KMS-11 (cell line): ENCODE results near the gene TMEM272.

Source experiments
- H2AFZ ChIP-seq: fragments of 200-600 bp; sonication (generic); 2 replicates; pipeline ENCODE4 v1.6.1; 2016; ENCODE audit warnings: antibody characterized with exemption, mixed run types, low read depth
- H3K27ac ChIP-seq: fragments of 200-600 bp; sonication (generic); 2 replicates; pipeline ENCODE4 v1.6.1; 2016; ENCODE audit warnings: mild to moderate bottlenecking, mixed run types
- H3K27me3 ChIP-seq: fragments of 200-600 bp; sonication (generic); 2 replicates; pipeline ENCODE4 v1.6.1; 2017; ENCODE audit warnings: mild to moderate bottlenecking, low read depth, mixed run types, moderate library complexity; ENCODE audit not compliant: insufficient read depth
- H3K36me3 ChIP-seq: fragments of 200-600 bp; sonication (generic); 2 replicates; pipeline ENCODE4 v1.6.1; 2017; ENCODE audit warnings: mild to moderate bottlenecking, mixed run types; ENCODE audit not compliant: insufficient read depth
- H3K4me1 ChIP-seq: fragments of 200-600 bp; sonication (generic); 2 replicates; pipeline ENCODE4 v1.6.1; 2016; ENCODE audit warnings: mild to moderate bottlenecking, low read depth, mixed run types; ENCODE audit not compliant: poor library complexity, severe bottlenecking
- H3K4me2 ChIP-seq: fragments of 200-600 bp; sonication (generic); 2 replicates; pipeline ENCODE4 v1.7.0; 2016; ENCODE audit warnings: mild to moderate bottlenecking, mixed run types
- H3K4me3 ChIP-seq: fragments of 200-600 bp; sonication (generic); IDR thresholded peaks from 2 replicates; pipeline ENCODE4 v1.6.1; 2017; ENCODE audit warnings: low read depth, low read length, mixed read lengths; ENCODE audit not compliant: insufficient read depth
- H3K79me2 ChIP-seq: fragments of 200-600 bp; sonication (generic); 2 replicates; pipeline ENCODE4 v1.6.1; 2016; ENCODE audit warnings: low read depth, mixed run types; ENCODE audit not compliant: insufficient read depth
- H3K9ac ChIP-seq: fragments of 200-600 bp; sonication (generic); 2 replicates; pipeline ENCODE4 v1.6.1; 2016; ENCODE audit warnings: mild to moderate bottlenecking, mixed run types
- H4K20me1 ChIP-seq: fragments of 200-600 bp; sonication (generic); 2 replicates; pipeline ENCODE4 v1.6.1; 2016; ENCODE audit warnings: mild to moderate bottlenecking, mixed run types; ENCODE audit not compliant: insufficient read depth
- TF ChIP-seq, protein P1 (sequence below): fragments of 200-600 bp; sonication (generic); conservative IDR thresholded peaks from 2 replicates; pipeline ENCODE4 v1.6.1; 2017; ENCODE audit warnings: low read depth, mild to moderate bottlenecking, antibody characterized with exemption, low read length, moderate library complexity, mixed read lengths

TMEM272 gene

DNA sequence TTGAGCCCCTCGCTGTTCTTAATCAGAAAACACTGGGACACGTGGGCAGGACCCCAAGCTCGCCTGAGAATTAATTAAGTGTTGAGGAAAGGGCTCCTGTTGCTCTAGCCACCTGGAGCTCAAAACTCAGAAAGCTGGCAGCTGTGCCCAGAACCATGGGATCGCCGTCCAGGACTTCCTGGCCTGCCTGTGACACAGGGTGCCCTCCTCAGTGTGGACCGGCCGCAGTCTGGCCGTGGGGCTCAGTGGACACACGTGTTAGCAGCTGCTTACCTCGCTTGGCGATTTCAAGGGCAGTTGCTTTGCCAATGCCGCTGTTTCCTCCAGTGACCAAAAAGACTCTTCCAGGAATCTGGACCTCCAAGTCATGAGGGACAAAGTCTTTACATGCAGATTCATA lies 45.7 kb downstream of the TMEM272 start:
- Histone ChIP-seq H4K20me1 (no peaks in the 10 kb centered on the region), H3K9ac (no peak overlapping the region), H3K4me3 (no peak overlapping the region), H3K79me2 (no peaks in the 10 kb centered on the region), H3K36me3 (no peaks in the 10 kb centered on the region), H3K4me1 (peaks cover 37% of the 10 kb centered on the region), H3K27ac (no peak overlapping the region), H3K27me3 (no peaks in the 10 kb centered on the region), H2AFZ (no peak overlapping the region), H3K4me2 (no peak overlapping the region)
- TF ChIP-seq, protein P1, sequence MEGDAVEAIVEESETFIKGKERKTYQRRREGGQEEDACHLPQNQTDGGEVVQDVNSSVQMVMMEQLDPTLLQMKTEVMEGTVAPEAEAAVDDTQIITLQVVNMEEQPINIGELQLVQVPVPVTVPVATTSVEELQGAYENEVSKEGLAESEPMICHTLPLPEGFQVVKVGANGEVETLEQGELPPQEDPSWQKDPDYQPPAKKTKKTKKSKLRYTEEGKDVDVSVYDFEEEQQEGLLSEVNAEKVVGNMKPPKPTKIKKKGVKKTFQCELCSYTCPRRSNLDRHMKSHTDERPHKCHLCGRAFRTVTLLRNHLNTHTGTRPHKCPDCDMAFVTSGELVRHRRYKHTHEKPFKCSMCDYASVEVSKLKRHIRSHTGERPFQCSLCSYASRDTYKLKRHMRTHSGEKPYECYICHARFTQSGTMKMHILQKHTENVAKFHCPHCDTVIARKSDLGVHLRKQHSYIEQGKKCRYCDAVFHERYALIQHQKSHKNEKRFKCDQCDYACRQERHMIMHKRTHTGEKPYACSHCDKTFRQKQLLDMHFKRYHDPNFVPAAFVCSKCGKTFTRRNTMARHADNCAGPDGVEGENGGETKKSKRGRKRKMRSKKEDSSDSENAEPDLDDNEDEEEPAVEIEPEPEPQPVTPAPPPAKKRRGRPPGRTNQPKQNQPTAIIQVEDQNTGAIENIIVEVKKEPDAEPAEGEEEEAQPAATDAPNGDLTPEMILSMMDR = no peak

DNA sequence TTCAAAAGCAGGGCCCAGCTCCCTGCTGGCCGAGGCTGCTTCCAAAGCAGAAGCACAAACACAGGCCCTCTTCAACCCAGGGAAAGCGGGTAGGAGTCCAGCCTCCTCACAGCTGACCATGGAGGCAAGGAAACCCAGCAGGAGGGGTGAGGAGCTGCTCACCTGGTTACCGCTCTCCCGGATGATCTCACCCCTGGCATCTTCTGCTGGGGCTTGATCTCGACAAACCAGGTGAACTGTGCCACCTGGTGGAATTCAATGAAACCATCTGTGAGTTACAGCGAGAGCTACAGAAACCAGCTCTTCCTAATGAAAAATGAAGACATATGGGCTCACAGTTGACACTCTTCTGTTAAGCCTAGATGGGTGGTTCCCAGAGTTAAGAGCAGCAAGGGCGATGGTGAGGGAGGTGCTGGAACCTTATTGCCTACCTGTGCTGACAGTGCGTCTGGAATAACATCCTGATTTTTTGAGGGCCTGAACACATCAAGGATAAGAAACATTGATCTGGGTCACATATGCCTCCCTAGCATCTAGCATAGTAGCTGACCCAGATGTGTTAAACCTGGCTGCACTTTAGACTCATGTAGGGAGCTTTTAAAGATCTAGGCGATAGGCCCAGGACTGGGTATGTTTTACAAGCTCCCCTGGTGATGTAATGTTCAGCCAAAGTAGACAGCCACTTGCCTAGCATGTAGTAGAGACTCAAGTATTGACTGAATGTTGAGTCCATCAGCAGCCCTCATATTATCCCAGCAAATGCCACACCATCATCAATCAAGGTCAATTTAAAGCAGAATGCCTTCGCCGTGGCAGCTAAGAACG lies 47.1 kb downstream of the TMEM272 start:
- no peak overlapping the region for H3K27ac ChIP-seq
- peak overlapping the region; percentile 26; the same call in 1 of the 2 replicates for H2AFZ ChIP-seq
- H3K79me2 ChIP-seq = no peaks in the 10 kb centered on the region
- no peak overlapping the region for H3K4me3 ChIP-seq
- H3K4me1 ChIP-seq = peaks cover 34% of the 10 kb centered on the region
- TF ChIP-seq, protein P1 = peak; percentile 53; the same call in 1 of the 2 replicates
- no peak overlapping the region for H3K9ac ChIP-seq
- no peaks in the 10 kb centered on the region for H3K27me3 ChIP-seq
- no peaks in the 10 kb centered on the region for H4K20me1 ChIP-seq
- H3K4me2 ChIP-seq = no peak overlapping the region
- H3K36me3 ChIP-seq = no peaks in the 10 kb centered on the region

DNA sequence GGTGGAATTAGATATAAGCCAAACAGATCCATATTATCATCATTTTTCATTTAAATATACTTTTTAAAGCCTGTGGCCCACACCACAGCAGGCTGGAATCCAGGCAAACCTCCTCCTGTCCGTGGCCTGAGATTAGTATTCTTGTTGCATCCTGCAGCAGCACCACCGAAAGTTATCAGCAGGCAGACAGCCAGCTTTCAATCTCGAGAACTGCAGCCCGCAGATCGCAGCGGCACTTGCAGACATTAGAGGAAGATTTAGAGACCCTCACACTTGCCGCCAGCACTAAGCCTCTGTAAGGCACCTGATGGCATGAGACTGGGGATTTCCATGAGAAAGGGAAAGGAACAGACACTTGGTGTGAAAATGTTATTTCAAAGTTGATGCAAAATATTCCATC lies 48.4 kb downstream of the TMEM272 start:
- TF ChIP-seq, protein P1 = no peak
- H3K4me2 ChIP-seq = no peak overlapping the region

DNA sequence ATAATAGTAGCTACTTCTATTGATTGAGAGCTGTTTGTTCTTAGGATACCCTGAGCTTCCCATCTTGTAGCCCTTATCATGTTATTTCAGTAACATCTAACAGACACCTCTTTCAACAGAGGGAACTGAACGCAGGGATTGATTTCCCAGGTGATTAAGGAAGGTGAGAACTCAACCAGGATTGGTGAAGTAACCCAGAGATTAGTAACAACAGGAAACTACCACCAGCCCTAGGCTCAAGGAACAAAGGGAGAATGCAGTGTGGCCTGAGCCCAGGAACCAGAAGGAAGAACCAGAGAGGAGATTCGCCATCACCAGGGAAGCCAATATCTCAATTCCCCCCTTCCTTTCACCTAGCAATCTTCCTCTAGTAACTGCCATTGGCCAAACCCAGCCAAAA lies 49.6 kb downstream of the TMEM272 start:
- Histone ChIP-seq H3K79me2 (no peaks in the 10 kb centered on the region), H3K4me1 (peaks cover 11% of the 10 kb centered on the region), H4K20me1 (no peaks in the 10 kb centered on the region), H3K27ac (no peak overlapping the region), H3K36me3 (no peaks in the 10 kb centered on the region), H3K9ac (no peak overlapping the region), H3K4me3 (no peak overlapping the region), H3K4me2 (no peak overlapping the region), H3K27me3 (no peaks in the 10 kb centered on the region), H2AFZ (no peak overlapping the region)
- TF ChIP-seq, protein P1 = no peak

More for the DNA sequence above, 48.4 kb downstream of the TMEM272 start:
- Histone ChIP-seq H3K27me3 (no peaks in the 10 kb centered on the region), H3K36me3 (no peaks in the 10 kb centered on the region), H3K4me1 (peaks cover 22% of the 10 kb centered on the region), H3K27ac (no peak overlapping the region), H2AFZ (no peak overlapping the region), H3K9ac (no peak overlapping the region), H4K20me1 (no peaks in the 10 kb centered on the region), H3K79me2 (no peaks in the 10 kb centered on the region), H3K4me3 (no peak overlapping the region)
